Mesendoderm (in vitro differentiated cells): ENCODE measurements around the gene PRPF39.
A peak's percentile ranks its signal among the peaks of the same experiment; 100 is the strongest.

Experiments used
- DNase-seq: peaks from one replicate; pipeline ENCODE4 v3.0.0; 2013
- H2AK5ac ChIP-seq: 2 replicates; pipeline ENCODE4 v1.6.1; 2013; ENCODE audit warnings: low read length, inconsistent platforms
- H2BK120ac ChIP-seq: 2 replicates; pipeline ENCODE4 v1.6.1; 2013; ENCODE audit warnings: low read depth, mild to moderate bottlenecking, low read length, moderate library complexity, mixed read lengths
- H2BK15ac ChIP-seq: replicated peaks from 2 replicates; pipeline ENCODE4 v1.6.1; 2013; ENCODE audit warnings: low read depth, mild to moderate bottlenecking, moderate library complexity
- H2BK5ac ChIP-seq: 2 replicates; pipeline ENCODE4 v1.6.1; 2013; ENCODE audit warnings: low read length, inconsistent platforms
- H3K18ac ChIP-seq: 2 replicates; pipeline ENCODE4 v1.6.1; 2013; ENCODE audit warnings: mild to moderate bottlenecking, low read length, mixed read lengths
- H3K23ac ChIP-seq: one replicate; pipeline ENCODE4 v1.6.1; 2013; ENCODE audit warnings: low read length
- H3K27ac ChIP-seq: 2 replicates; pipeline ENCODE4 v1.5.1; 2013; ENCODE audit warnings: low read depth, mild to moderate bottlenecking, inconsistent platforms, low read length, moderate library complexity
- H3K27me3 ChIP-seq: 2 replicates; pipeline ENCODE4 v1.6.1; 2013; ENCODE audit warnings: low read length, control low read depth, mild to moderate bottlenecking, inconsistent platforms; ENCODE audit not compliant: insufficient read depth, poor library complexity
- H3K36me3 ChIP-seq: 2 replicates; pipeline ENCODE4 v1.6.1; 2013; ENCODE audit warnings: low read length, inconsistent platforms; ENCODE audit not compliant: control insufficient read depth, insufficient read depth
- H3K4ac ChIP-seq: one replicate; pipeline ENCODE4 v1.6.1; 2013; ENCODE audit warnings: low read depth, mild to moderate bottlenecking, low read length, moderate library complexity
- H3K4me1 ChIP-seq: 2 replicates; pipeline ENCODE4 v1.6.1; 2013; ENCODE audit warnings: low read depth, low read length, inconsistent platforms; ENCODE audit not compliant: control insufficient read depth
- H3K4me2 ChIP-seq: 2 replicates; pipeline ENCODE4 v1.6.1; 2013; ENCODE audit warnings: low read length
- H3K4me3 ChIP-seq: 2 replicates; pipeline ENCODE4 v1.5.1; 2013; ENCODE audit warnings: mild to moderate bottlenecking, low read length
- H3K56ac ChIP-seq: one replicate; pipeline ENCODE4 v1.6.1; 2013; ENCODE audit warnings: low read length
- H3K79me1 ChIP-seq: 2 replicates; pipeline ENCODE4 v1.6.1; 2013; ENCODE audit warnings: low read length, inconsistent platforms
- H3K79me2 ChIP-seq: 2 replicates; pipeline ENCODE4 v1.6.1; 2013; ENCODE audit warnings: mild to moderate bottlenecking, low read length; ENCODE audit not compliant: control insufficient read depth, insufficient read depth
- H3K9ac ChIP-seq: 2 replicates; pipeline ENCODE4 v1.6.1; 2013; ENCODE audit warnings: low read length, inconsistent platforms
- H4K5ac ChIP-seq: one replicate; pipeline ENCODE4 v1.6.1; 2013; ENCODE audit warnings: low read length
- H4K8ac ChIP-seq: one replicate; pipeline ENCODE4 v1.6.1; 2013; ENCODE audit warnings: low read depth, mild to moderate bottlenecking, control low read depth, low read length, moderate library complexity
- WGBS: extraction: QIAGEN DNeasy Blood & Tissue Kit; methylation state at CpG from one replicate; pipeline ENCODE4 v1.1.7; 2013; ENCODE audit warnings: low lambda C conversion rate, missing lambda C conversion rate; ENCODE audit not compliant: insufficient coverage; ENCODE audit errors: extremely low coverage; 5-methylcytosine and 5-hydroxymethylcytosine counted together

Gene PRPF39

GRCh38 chr14:45095143-45095542, 11.2 kb downstream of the PRPF39 start:
- Histone ChIP-seq H2AK5ac (no peak overlapping the region), H2BK5ac (no peak overlapping the region), H3K4me2 (no peak overlapping the region), H3K79me2 (peaks cover 18% of the 10 kb centered on the region), H3K4me3 (no peak overlapping the region), H3K18ac (no peak overlapping the region), H3K79me1 (peaks cover 10% of the 10 kb centered on the region), H3K4me1 (no peaks in the 10 kb centered on the region), H3K23ac (no peak overlapping the region), H2BK15ac (no peak overlapping the region), H3K27me3 (no peaks in the 10 kb centered on the region), H3K4ac (no peak overlapping the region), H3K9ac (no peak overlapping the region), H3K27ac (no peak overlapping the region), H3K56ac (no peak overlapping the region), H4K8ac (no peak overlapping the region), H2BK120ac (no peak overlapping the region), H3K36me3 (peaks cover 5% of the 10 kb centered on the region), H4K5ac (no peak overlapping the region)
- no peak for DNase-seq
- no CpG with 5 or more reads among the region's 4 CpGs for WGBS

- no peak overlapping the region for H4K5ac ChIP-seq
- H3K56ac ChIP-seq = no peak overlapping the region
- no peak overlapping the region for H2AK5ac ChIP-seq
- no peak overlapping the region for H3K23ac ChIP-seq
- no peak overlapping the region for H3K27ac ChIP-seq
- no peak for DNase-seq
- no peak overlapping the region for H3K9ac ChIP-seq
- no peak overlapping the region for H3K18ac ChIP-seq
- H3K79me2 ChIP-seq = peaks cover 9% of the 10 kb centered on the region
- peaks cover 7% of the 10 kb centered on the region for H3K79me1 ChIP-seq
- H3K4me2 ChIP-seq = no peak overlapping the region
- H3K27me3 ChIP-seq = no peaks in the 10 kb centered on the region
- no CpG with 5 or more reads among the region's 4 CpGs for WGBS
- no peak overlapping the region for H4K8ac ChIP-seq
- H2BK15ac ChIP-seq = no peak overlapping the region
- H3K4me1 ChIP-seq = no peaks in the 10 kb centered on the region
- no peak overlapping the region for H2BK5ac ChIP-seq
- H3K4me3 ChIP-seq = no peak overlapping the region
- no peak overlapping the region for H2BK120ac ChIP-seq
- H3K36me3 ChIP-seq = peaks cover 5% of the 10 kb centered on the region
- no peak overlapping the region for H3K4ac ChIP-seq
These were observed 12.3 kb downstream of the PRPF39 start for GRCh38 chr14:45096218-45096617.

GRCh38 chr14:45103806-45104205, 19.9 kb downstream of the PRPF39 start:
- peaks cover 3% of the 10 kb centered on the region for H3K36me3 ChIP-seq

GRCh38 chr14:45104561-45104960, 20.6 kb downstream of the PRPF39 start:
- no peak overlapping the region for H2BK15ac ChIP-seq
- H3K79me1 ChIP-seq = no peaks in the 10 kb centered on the region
- H3K27ac ChIP-seq = no peak overlapping the region
- no peaks in the 10 kb centered on the region for H3K4me1 ChIP-seq
- H4K8ac ChIP-seq = no peak overlapping the region
- no peaks in the 10 kb centered on the region for H3K27me3 ChIP-seq
- no peak overlapping the region for H2AK5ac ChIP-seq
- no peak overlapping the region for H3K56ac ChIP-seq
- H3K9ac ChIP-seq = no peak overlapping the region
- H3K36me3 ChIP-seq = peaks cover 3% of the 10 kb centered on the region
- H3K18ac ChIP-seq = no peak overlapping the region
- 100% methylated on average over 1 of the region's 1 CpG for WGBS
- no peak overlapping the region for H2BK120ac ChIP-seq
- H3K4me3 ChIP-seq = no peak overlapping the region
- no peak for DNase-seq
- no peaks in the 10 kb centered on the region for H3K79me2 ChIP-seq
- H4K5ac ChIP-seq = no peak overlapping the region
- H2BK5ac ChIP-seq = no peak overlapping the region
- no peak overlapping the region for H3K4ac ChIP-seq
- no peak overlapping the region for H3K4me2 ChIP-seq
- no peak overlapping the region for H3K23ac ChIP-seq

More at GRCh38 chr14:45103806-45104205, 19.9 kb downstream of the PRPF39 start:
- DNase-seq = peak; percentile 10
- H4K5ac ChIP-seq = no peak overlapping the region
- no peak overlapping the region for H4K8ac ChIP-seq
- H3K23ac ChIP-seq = no peak overlapping the region
- H2BK120ac ChIP-seq = no peak overlapping the region
- no peaks in the 10 kb centered on the region for H3K79me2 ChIP-seq
- H3K4me1 ChIP-seq = no peaks in the 10 kb centered on the region
- no peak overlapping the region for H2AK5ac ChIP-seq
- H3K27me3 ChIP-seq = no peaks in the 10 kb centered on the region
- no peak overlapping the region for H3K4me2 ChIP-seq
- H3K56ac ChIP-seq = no peak overlapping the region
- H3K4me3 ChIP-seq = no peak overlapping the region
- no peak overlapping the region for H3K18ac ChIP-seq
- H3K4ac ChIP-seq = no peak overlapping the region
- H2BK5ac ChIP-seq = no peak overlapping the region
- H3K9ac ChIP-seq = no peak overlapping the region
- H3K79me1 ChIP-seq = no peaks in the 10 kb centered on the region
- H2BK15ac ChIP-seq = no peak overlapping the region
- H3K27ac ChIP-seq = no peak overlapping the region

- Histone ChIP-seq H3K36me3 (peaks cover 3% of the 10 kb centered on the region), H3K4me3 (no peak overlapping the region), H3K27ac (no peak overlapping the region), H4K5ac (no peak overlapping the region), H3K23ac (no peak overlapping the region), H3K9ac (no peak overlapping the region), H4K8ac (no peak overlapping the region), H3K18ac (no peak overlapping the region), H2BK15ac (no peak overlapping the region), H3K4me2 (no peak overlapping the region), H3K79me2 (no peaks in the 10 kb centered on the region), H3K79me1 (no peaks in the 10 kb centered on the region), H3K4ac (no peak overlapping the region), H3K4me1 (no peaks in the 10 kb centered on the region), H3K56ac (no peak overlapping the region), H2AK5ac (no peak overlapping the region), H2BK5ac (no peak overlapping the region), H2BK120ac (no peak overlapping the region), H3K27me3 (no peaks in the 10 kb centered on the region)
- WGBS = 100% methylated on average over 1 of the region's 6 CpGs
- DNase-seq = no peak
These were observed 29.2 kb downstream of the PRPF39 start for GRCh38 chr14:45112896-45113781.

- Histone ChIP-seq H3K18ac (no peak overlapping the region), H3K4ac (no peak overlapping the region), H3K23ac (no peak overlapping the region), H2AK5ac (no peak overlapping the region), H3K27ac (no peak overlapping the region), H3K36me3 (peaks cover 3% of the 10 kb centered on the region), H3K9ac (no peak overlapping the region), H3K4me3 (no peak overlapping the region), H3K4me1 (no peaks in the 10 kb centered on the region), H3K27me3 (no peaks in the 10 kb centered on the region), H2BK120ac (no peak overlapping the region), H3K4me2 (no peak overlapping the region), H3K56ac (no peak overlapping the region), H3K79me1 (no peaks in the 10 kb centered on the region), H4K5ac (no peak overlapping the region), H2BK5ac (no peak overlapping the region), H4K8ac (no peak overlapping the region), H2BK15ac (no peak overlapping the region), H3K79me2 (no peaks in the 10 kb centered on the region)
- no CpG with 5 or more reads among the region's 3 CpGs for WGBS
- DNase-seq = no peak
These were observed 30.4 kb downstream of the PRPF39 start for GRCh38 chr14:45114327-45114726.
